Osteoblast (primary cell): ENCODE measurements around the gene THOC5. TPM values are rescaled to one million over a fixed set of nuclear protein-coding genes. Genes with fewer than 3 reads are reported as not detected.

Experiments
- DNase-seq: peaks from one replicate; pipeline ENCODE4 v3.0.0; 2011; ENCODE audit warnings: low spot score, mixed read lengths; ENCODE audit not compliant: insufficient read length; ENCODE audit errors: missing footprints
- H2AFZ ChIP-seq: 2 replicates; pipeline ENCODE4 v1.6.0; 2011; ENCODE audit warnings: mild to moderate bottlenecking, low read length
- H3K27ac ChIP-seq: 2 replicates; pipeline ENCODE4 v1.5.1; 2011; ENCODE audit warnings: mild to moderate bottlenecking, low read depth, low read length, moderate library complexity
- H3K27me3 ChIP-seq: 2 replicates; pipeline ENCODE4 v1.6.0; 2012; ENCODE audit warnings: mild to moderate bottlenecking, control low read depth, inconsistent platforms, low read length, moderate library complexity; ENCODE audit not compliant: insufficient read depth
- H3K36me3 ChIP-seq: 2 replicates; pipeline ENCODE4 v1.5.1; 2011; ENCODE audit warnings: mild to moderate bottlenecking, low read length, control low read depth, moderate library complexity; ENCODE audit not compliant: insufficient read depth
- H3K4me1 ChIP-seq: 2 replicates; pipeline ENCODE4 v1.5.1; 2011; ENCODE audit warnings: mild to moderate bottlenecking, low read length, control low read depth, moderate library complexity; ENCODE audit not compliant: insufficient read depth
- H3K4me2 ChIP-seq: 2 replicates; pipeline ENCODE4 v1.6.0; 2011; ENCODE audit warnings: mild to moderate bottlenecking, low read length; ENCODE audit not compliant: insufficient read depth
- H3K4me3 ChIP-seq: fragments of 200-600 bp; sonication (generic); 3 replicates; pipeline ENCODE4 v1.5.1; 2012; ENCODE audit warnings: mild to moderate bottlenecking, low read length, inconsistent platforms; ENCODE audit not compliant: insufficient read depth
- H3K79me2 ChIP-seq: 2 replicates; pipeline ENCODE4 v1.6.0; 2012; ENCODE audit warnings: mild to moderate bottlenecking, low read length, control low read depth, inconsistent platforms; ENCODE audit not compliant: insufficient read depth
- H3K9me3 ChIP-seq: 2 replicates; pipeline ENCODE4 v1.5.1; 2011; ENCODE audit warnings: low read depth, low read length, control low read depth
- H4K20me1 ChIP-seq: 2 replicates; pipeline ENCODE4 v1.6.0; 2012; ENCODE audit warnings: mild to moderate bottlenecking, low read length, control low read depth; ENCODE audit not compliant: insufficient read depth
- total RNA-seq: library from RNA; depleted of rRNA; stranded (reverse); fragments of >200 nt; gene quantifications from 2 replicates; pipeline ENCODE4 v1.2.3, GENCODE V29; 2012
- TF ChIP-seq, protein P1 (sequence below): IDR thresholded peaks from 2 replicates; pipeline ENCODE4 v1.5.1; 2011; ENCODE audit warnings: mild to moderate bottlenecking, low read depth, low read length, moderate library complexity; ENCODE audit errors: extremely low read depth

Gene THOC5
- total RNA-seq, 1 donor, result 63.7 TPM

DNA sequence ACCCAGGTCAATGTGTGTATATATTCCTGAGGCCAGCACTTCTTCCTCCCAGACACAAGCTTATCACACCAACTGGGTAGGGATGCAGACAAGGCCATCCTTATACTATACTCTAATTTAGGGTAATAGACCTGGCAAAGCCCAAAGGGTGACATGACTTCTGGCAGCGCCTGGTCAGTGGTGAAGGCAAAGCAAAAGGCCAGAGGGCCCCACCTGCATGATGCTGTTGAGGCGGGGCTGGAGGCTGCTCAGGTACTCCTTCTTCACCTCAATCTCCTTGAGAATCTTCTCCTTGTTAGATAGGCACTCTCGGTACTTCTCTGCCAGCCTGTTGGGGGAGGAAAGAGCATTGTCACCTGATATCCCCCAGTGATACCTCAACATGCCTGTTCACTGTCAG is 17.1 kb downstream of the THOC5 start:
- Histone ChIP-seq H3K4me2 (no peak overlapping the region), H3K4me1 (no peaks in the 10 kb centered on the region), H3K36me3 (peaks cover 85% of the 10 kb centered on the region), H3K27me3 (no peaks in the 10 kb centered on the region), H3K27ac (no peak overlapping the region), H3K4me3 (no peak overlapping the region), H3K9me3 (no peaks in the 10 kb centered on the region), H2AFZ (no peak overlapping the region), H3K79me2 (no peaks in the 10 kb centered on the region), H4K20me1 (no peaks in the 10 kb centered on the region)
- no peak for DNase-seq
- TF ChIP-seq, protein P1, sequence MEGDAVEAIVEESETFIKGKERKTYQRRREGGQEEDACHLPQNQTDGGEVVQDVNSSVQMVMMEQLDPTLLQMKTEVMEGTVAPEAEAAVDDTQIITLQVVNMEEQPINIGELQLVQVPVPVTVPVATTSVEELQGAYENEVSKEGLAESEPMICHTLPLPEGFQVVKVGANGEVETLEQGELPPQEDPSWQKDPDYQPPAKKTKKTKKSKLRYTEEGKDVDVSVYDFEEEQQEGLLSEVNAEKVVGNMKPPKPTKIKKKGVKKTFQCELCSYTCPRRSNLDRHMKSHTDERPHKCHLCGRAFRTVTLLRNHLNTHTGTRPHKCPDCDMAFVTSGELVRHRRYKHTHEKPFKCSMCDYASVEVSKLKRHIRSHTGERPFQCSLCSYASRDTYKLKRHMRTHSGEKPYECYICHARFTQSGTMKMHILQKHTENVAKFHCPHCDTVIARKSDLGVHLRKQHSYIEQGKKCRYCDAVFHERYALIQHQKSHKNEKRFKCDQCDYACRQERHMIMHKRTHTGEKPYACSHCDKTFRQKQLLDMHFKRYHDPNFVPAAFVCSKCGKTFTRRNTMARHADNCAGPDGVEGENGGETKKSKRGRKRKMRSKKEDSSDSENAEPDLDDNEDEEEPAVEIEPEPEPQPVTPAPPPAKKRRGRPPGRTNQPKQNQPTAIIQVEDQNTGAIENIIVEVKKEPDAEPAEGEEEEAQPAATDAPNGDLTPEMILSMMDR, result no peak

DNA sequence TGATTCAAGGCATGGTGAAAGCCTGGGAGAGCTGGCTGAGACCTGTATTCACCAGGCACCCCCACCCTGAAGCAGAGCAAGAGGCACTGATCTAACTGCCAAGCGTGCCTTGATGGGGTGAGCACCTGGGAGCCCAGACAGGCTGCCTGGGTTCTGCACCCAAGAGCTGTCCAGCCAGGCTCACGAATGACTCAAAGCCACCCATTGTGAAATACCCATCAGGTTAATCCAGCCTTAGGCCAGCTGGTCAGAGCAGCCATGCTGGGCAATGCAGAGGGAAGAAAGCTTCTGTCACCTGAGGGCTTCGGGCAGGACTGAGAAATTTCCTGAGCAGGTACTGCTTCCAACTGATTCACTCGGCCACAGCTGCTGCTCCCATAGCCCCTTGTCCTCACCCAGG is 22.1 kb downstream of the THOC5 start:
- Histone ChIP-seq H3K4me2 (no peak overlapping the region), H3K9me3 (no peaks in the 10 kb centered on the region), H3K79me2 (no peaks in the 10 kb centered on the region), H4K20me1 (no peaks in the 10 kb centered on the region), H2AFZ (no peak overlapping the region), H3K4me1 (no peaks in the 10 kb centered on the region), H3K27ac (no peak overlapping the region), H3K4me3 (no peak overlapping the region), H3K27me3 (no peaks in the 10 kb centered on the region), H3K36me3 (peaks cover 83% of the 10 kb centered on the region)
- TF ChIP-seq, protein P1, result no peak
- DNase-seq, result no peak

DNA sequence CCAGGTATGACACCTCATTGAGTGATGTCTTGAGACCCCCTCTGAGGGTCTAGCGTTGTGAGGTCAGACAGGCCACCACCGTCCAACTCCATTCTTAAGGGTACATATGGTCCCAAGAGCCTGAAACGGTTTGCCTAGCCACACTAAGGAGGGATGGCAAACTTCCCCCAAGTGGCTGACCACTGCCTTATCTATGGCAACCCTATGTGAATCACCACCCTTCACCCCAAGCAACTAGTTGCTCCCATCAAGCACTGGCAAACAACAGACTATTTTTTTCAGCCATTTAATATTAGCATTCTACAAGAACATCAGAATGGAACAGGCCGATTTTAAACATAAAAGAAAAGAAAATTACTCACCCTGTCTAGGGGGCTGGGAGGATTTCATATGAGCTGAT is 22.8 kb downstream of the THOC5 start:
- Histone ChIP-seq H2AFZ (no peak overlapping the region), H3K4me2 (no peak overlapping the region), H3K36me3 (peaks cover 82% of the 10 kb centered on the region), H3K79me2 (no peaks in the 10 kb centered on the region), H3K4me3 (no peak overlapping the region), H3K27me3 (no peaks in the 10 kb centered on the region), H3K4me1 (no peaks in the 10 kb centered on the region), H4K20me1 (no peaks in the 10 kb centered on the region), H3K9me3 (no peaks in the 10 kb centered on the region), H3K27ac (no peak overlapping the region)
- no peak for DNase-seq
- TF ChIP-seq, protein P1, result no peak

DNA sequence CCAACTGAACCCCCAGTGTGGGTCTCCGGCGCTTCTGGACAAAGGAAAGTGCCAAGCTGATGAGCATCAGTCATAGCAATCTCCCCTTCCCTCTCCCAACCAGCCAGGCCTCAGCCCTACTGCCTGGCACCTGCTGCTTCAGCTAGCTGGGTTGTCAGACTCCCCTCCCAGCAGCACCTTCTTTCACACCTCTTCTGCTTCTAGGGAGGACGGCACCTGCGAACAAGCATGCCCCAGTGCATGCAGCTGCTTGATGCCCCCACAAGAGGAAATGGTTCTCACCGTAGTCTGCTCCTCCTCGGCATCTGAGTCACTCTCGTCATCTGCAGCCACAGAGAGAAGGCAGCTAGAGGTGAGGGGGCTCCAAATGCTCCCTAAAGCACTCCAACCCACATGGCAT is 25.4 kb downstream of the THOC5 start:
- TF ChIP-seq, protein P1, result no peak
- Histone ChIP-seq H3K4me3 (no peak overlapping the region), H4K20me1 (no peaks in the 10 kb centered on the region), H3K79me2 (no peaks in the 10 kb centered on the region), H3K27me3 (no peaks in the 10 kb centered on the region), H3K27ac (no peak overlapping the region), H3K36me3 (peaks cover 88% of the 10 kb centered on the region), H2AFZ (no peak overlapping the region), H3K4me1 (no peaks in the 10 kb centered on the region), H3K4me2 (no peak overlapping the region), H3K9me3 (no peaks in the 10 kb centered on the region)
- DNase-seq, result no peak
